HCT116 (cell line): ENCODE measurements around the gene MYEOV. TPM values are rescaled to one million over a fixed set of nuclear protein-coding genes. Genes with fewer than 3 reads are reported as not detected.

Experiments
- ATAC-seq: fragments of 200-7000 bp; cut with Tn5 transposase; 2 replicates; pipeline ENCODE4 v1.9.1; 2020; ENCODE audit warnings: mild to moderate bottlenecking, moderate library complexity
- BruUV-seq: library from RNA; stranded (reverse); fragments of 400-500 nt; replicated peaks from 2 replicates; lab custom pipeline; 2021; lab: Mats Ljungman, UMichigan
- CTCF ChIA-PET: fragments of 300-600 bp; sonication (Branson Sonifier 250); formaldehyde crosslinking; loops from one replicate; lab custom pipeline; 2021; ENCODE audit warnings: antibody characterized with exemption; lab: Charles Lee
- POLR2A ChIA-PET: fragments of 300-600, 350-600 bp; sonication (Branson Sonifier 250); formaldehyde crosslinking; loops from one replicate; lab custom pipeline; 2021; ENCODE audit warnings: antibody characterized with exemption; lab: Charles Lee
- RAD21 ChIA-PET, 2 experiments: fragments of 300-600 bp; sonication (Branson Sonifier 250); formaldehyde crosslinking; loops; one replicate each; lab custom pipeline; 2023; ENCODE audit warnings: low total read pairs in 2 of 2; ENCODE audit not compliant: uncharacterized antibody in 2 of 2, unreplicated experiment in 2 of 2, low non-redundant PET in 1 of 2; lab: Charles Lee
- DNase-seq: peaks from one replicate; pipeline ENCODE4 v3.0.0-alpha.2; 2010; ENCODE audit warnings: low read depth, low spot score
- H2AFZ ChIP-seq: fragments of 200-600 bp; shearing (Covaris generic), sonication (generic); 2 replicates; pipeline ENCODE4 v1.6.1; 2017; ENCODE audit warnings: low read depth, mixed run types, mixed read lengths, antibody characterized with exemption, low read length; ENCODE audit not compliant: poor library complexity, severe bottlenecking
- H3K27ac ChIP-seq: 2 replicates; pipeline ENCODE4 v1.5.1; 2012; ENCODE audit warnings: low read depth, low read length
- H3K27me3 ChIP-seq: fragments of 200-600 bp; sonication (generic); 2 replicates; pipeline ENCODE4 v1.6.1; 2016; ENCODE audit warnings: mixed run types, low read length, mixed read lengths; ENCODE audit not compliant: insufficient read depth
- H3K36me3 ChIP-seq, 2 experiments: fragments of 200-500 bp in 1 of 2; fragments of 200-600 bp in 1 of 2; sonication (Bioruptor generic) in 1 of 2; sonication (generic) in 1 of 2; 2 replicates each; pipeline versions ENCODE4 v1.5.1 to v1.6.1; 2014 to 2016; ENCODE audit warnings: low read length in 2 of 2, inconsistent platforms in 1 of 2, mixed read lengths in 1 of 2, mixed run types in 1 of 2; ENCODE audit not compliant: insufficient read depth in 2 of 2, control insufficient read depth in 1 of 2
- H3K4me1 ChIP-seq, 2 experiments: fragments of 200-600 bp in 1 of 2; sonication (generic) in 1 of 2; 2 replicates each; pipeline versions ENCODE4 v1.5.1 to v1.6.1; 2012 to 2017; ENCODE audit warnings: low read length in 2 of 2, inconsistent platforms in 1 of 2, mild to moderate bottlenecking in 1 of 2, mixed read lengths in 1 of 2, mixed run types in 1 of 2, moderate library complexity in 1 of 2; ENCODE audit not compliant: insufficient read depth in 2 of 2, control insufficient read depth in 1 of 2
- H3K4me2 ChIP-seq: fragments of 200-600 bp; sonication (generic); 2 replicates; pipeline ENCODE4 v1.6.1; 2017; ENCODE audit warnings: mixed run types, low read length, mixed read lengths
- H3K4me3 ChIP-seq, 2 experiments: fragments of 200-600 bp in 1 of 2; sonication (generic) in 1 of 2; replicated peaks in 1 of 2; 2 replicates each; pipeline ENCODE4 v1.5.1; 2011 to 2016; ENCODE audit warnings: low read length in 2 of 2, control low read depth in 1 of 2, low read depth in 1 of 2, mild to moderate bottlenecking in 1 of 2, mixed read lengths in 1 of 2, mixed run types in 1 of 2
- H3K79me2 ChIP-seq: fragments of 200-600 bp; sonication (generic); 2 replicates; pipeline ENCODE4 v1.6.1; 2017; ENCODE audit warnings: mild to moderate bottlenecking, mixed run types, low read length, moderate library complexity, mixed read lengths; ENCODE audit not compliant: insufficient read depth
- H3K9ac ChIP-seq: fragments of 200-600 bp; sonication (generic); 2 replicates; pipeline ENCODE4 v1.6.1; 2016; ENCODE audit warnings: low read length, mixed read lengths
- H3K9me2 ChIP-seq: fragments of 200-600 bp; sonication (generic), shearing (Covaris generic); 2 replicates; pipeline ENCODE4 v1.6.1; 2017; ENCODE audit warnings: mixed run types, mild to moderate bottlenecking, moderate library complexity; ENCODE audit not compliant: insufficient read depth
- H3K9me3 ChIP-seq, 2 experiments: fragments of 200-500 bp in 1 of 2; fragments of 200-600 bp in 1 of 2; sonication (Bioruptor generic) in 1 of 2; sonication (generic) in 1 of 2; 2 replicates each; pipeline ENCODE4 v1.6.1; 2014 to 2017; ENCODE audit warnings: low read length in 2 of 2, mixed read lengths in 2 of 2, inconsistent platforms in 1 of 2, low read depth in 1 of 2, mild to moderate bottlenecking in 1 of 2, mixed run types in 1 of 2, moderate library complexity in 1 of 2; ENCODE audit not compliant: control insufficient read depth in 1 of 2, insufficient read depth in 1 of 2
- H4K20me1 ChIP-seq: fragments of 200-600 bp; sonication (generic), shearing (Covaris generic); 2 replicates; pipeline ENCODE4 v1.6.1; 2017; ENCODE audit warnings: mixed run types, mild to moderate bottlenecking, moderate library complexity; ENCODE audit not compliant: insufficient read depth
- CTCF ChIP-seq, 3 experiments: fragments of 200-600 bp in 1 of 3; sonication (generic) in 1 of 3; IDR thresholded peaks in 2 of 3; conservative IDR thresholded peaks in 1 of 3; 2 replicates each; pipeline ENCODE4 v1.5.1; 2012 to 2017; ENCODE audit warnings: low read depth in 2 of 3, low read length in 2 of 3, antibody characterized with exemption in 1 of 3, borderline replicate concordance in 1 of 3, control low read depth in 1 of 3, mild to moderate bottlenecking in 1 of 3, mixed read lengths in 1 of 3, mixed run types in 1 of 3, moderate library complexity in 1 of 3; ENCODE audit not compliant: insufficient read depth in 1 of 3
- POLR2AphosphoS5 ChIP-seq: IDR thresholded peaks from 2 replicates; pipeline ENCODE4 v1.6.1; 2011; ENCODE audit warnings: mild to moderate bottlenecking, low read depth, low read length, moderate library complexity
- ZFX ChIP-seq: fragments of 450-650 bp; IDR thresholded peaks from 2 replicates; pipeline ENCODE4 v1.6.1; 2017
- intact Hi-C: fragments of 100-400 bp; cut with micrococcal nuclease; formaldehyde crosslinking; loops from 2 replicates; pipeline ENCODE4 v1.10.0; 2022
- total RNA-seq: library from RNA; stranded (reverse); gene quantifications from one replicate; pipeline ENCODE4 v1.2.1, GENCODE V29; 2021; ENCODE audit not compliant: unreplicated experiment

MYEOV gene
- total RNA-seq, 1 experiment from 2014 or later, result 135 TPM

- H3K9ac ChIP-seq, result peak overlapping the region; percentile 98
- TSS peak; percentile 68 for BruUV-seq
- peak overlapping the region; percentile 94 to 97 for H3K4me3 ChIP-seq
- RAD21 ChIA-PET, result interaction anchor here (0.6 to 2.2 kb wide), 9 partner anchors 58 to 350 kb away, joined by 3 to 9 read pairs (median 5); partner anchors contain the start of gene CCND1 (in 1 of the 2)
- no peaks in the 10 kb centered on the region for H3K9me3 ChIP-seq
- POLR2A ChIA-PET, result interaction anchor here (0.6 to 3.1 kb wide), 12 partner anchors 8 to 355 kb away, joined by 3 to 16 read pairs (median 4); partner anchors contain the start of gene CCND1
- H3K79me2 ChIP-seq, result peaks cover 54% of the 10 kb centered on the region
- no peaks in the 10 kb centered on the region for H3K9me2 ChIP-seq
- H2AFZ ChIP-seq, result no peak overlapping the region
- intact Hi-C loops, result loop anchor here (1.0 to 10.0 kb wide), 4 partner anchors 148 to 380 kb away; partner anchors contain the start of genes CCND1 and LTO1
- H3K4me1 ChIP-seq, result peaks cover 47 to 64% of the 10 kb centered on the region in 2 experiments
- ATAC-seq (no peak), DNase-seq (no peak)
- TF ChIP-seq POLR2AphosphoS5, result 0 out of 2 replicates have a peak, but pooled peaks have one; percentile 40
- 0 out of 2 replicates have a peak, but pooled peaks have one; percentile 33 for TF ChIP-seq ZFX
- TF ChIP-seq CTCF (IDR thresholded peaks at IDR 0.05 in 2 of 3, conservative IDR thresholded peaks at IDR 0.05 in 1 of 3; ENCODE audit: borderline replicate concordance in 1 of 3, insufficient read depth in 1 of 3, low read depth in 2 of 3, low read length in 2 of 3), result no peak
- H3K4me2 ChIP-seq, result peak overlapping the region; percentile 95
- H3K27ac ChIP-seq, result peak overlapping the region; percentile 99
- no peaks in the 10 kb centered on the region for H4K20me1 ChIP-seq
- CTCF ChIA-PET, result interaction anchor here (1.3 to 2.2 kb wide), 2 partner anchors 192 to 350 kb away, joined by 4 to 12 read pairs; no protein-coding TSS in a partner anchor
- no peaks in the 10 kb centered on the region for H3K27me3 ChIP-seq
- H3K36me3 ChIP-seq, result peaks cover 0 to 10% of the 10 kb centered on the region in 2 experiments; a peak in 1 of 4 replicates
Measured at GRCh38 chr11:69294571-69295078, 670 bp downstream of the MYEOV start.
